Stromal cell of bone marrow (primary cell): ENCODE measurements around the gene KBTBD7.
A peak's percentile ranks its signal among the peaks of the same experiment; 100 is the strongest.
"Not testable (repeated sequence)": the region's sequence is repeated elsewhere in the genome, so short reads cannot be mapped to it uniquely, and the experiment has no call there.

Experiments
- DNase-seq: peaks from one replicate; pipeline ENCODE4 v3.0.0-alpha.2; 2012; ENCODE audit warnings: low read depth

KBTBD7 gene

DNA sequence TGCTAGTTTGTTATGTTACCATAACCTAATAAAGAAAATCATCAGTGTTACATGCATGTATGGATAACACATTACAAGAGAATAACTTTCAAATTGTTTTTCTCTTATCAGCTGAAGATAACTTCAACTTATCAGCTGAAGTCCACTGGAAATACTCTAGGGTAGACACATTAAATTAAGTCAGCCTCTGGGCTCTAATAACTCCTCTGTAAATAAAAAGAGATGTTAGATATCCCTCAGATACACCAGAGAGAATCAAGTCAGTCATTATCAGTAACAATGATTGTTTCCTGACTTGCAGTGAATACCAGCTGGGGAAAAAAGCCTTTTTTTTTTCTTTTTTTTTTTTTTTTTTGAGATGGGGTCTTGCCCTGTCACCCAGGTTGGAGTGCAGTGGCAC, 1.6 kb upstream of the KBTBD7 start:
- no peak for DNase-seq

DNA sequence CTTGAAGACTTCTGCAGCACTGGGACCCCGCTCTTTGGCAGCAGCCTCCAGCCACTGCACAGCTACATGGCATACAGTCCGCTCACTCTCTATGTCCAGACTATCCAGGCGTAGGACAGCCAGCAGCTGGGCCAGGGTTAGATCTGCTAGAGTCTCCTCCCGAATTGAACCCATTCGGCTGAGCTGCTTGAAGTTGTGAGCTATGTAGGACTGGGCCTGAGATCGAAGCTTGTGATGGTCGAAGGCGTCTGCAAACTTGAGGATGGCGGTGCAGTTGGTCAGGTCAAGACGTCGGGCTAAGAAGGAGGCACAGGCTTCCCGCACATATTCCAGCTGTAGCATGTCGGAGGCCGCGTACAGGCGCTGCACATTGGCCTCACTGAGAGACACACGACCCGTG, 900 bp downstream of the KBTBD7 start:
- DNase-seq, result no peak

DNA sequence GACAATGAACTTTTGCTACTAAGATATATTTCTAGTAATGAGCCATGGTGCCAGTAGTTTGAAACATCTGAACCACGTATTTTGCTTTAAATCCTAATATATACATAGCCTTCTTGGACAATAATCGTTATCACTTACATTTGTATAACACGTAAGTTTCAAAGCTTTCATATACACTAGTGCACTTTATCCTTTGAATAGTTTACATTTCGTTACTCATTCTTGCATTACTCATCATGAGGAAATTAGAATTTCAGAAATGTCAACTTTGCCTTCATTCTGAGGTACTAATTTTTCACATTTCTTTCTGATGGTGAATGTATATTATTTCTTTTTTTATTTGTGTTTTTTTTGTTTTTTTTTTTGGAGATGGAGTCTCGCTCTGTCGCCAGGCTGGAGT, 5.8 kb downstream of the KBTBD7 start:
- no peak for DNase-seq

DNA sequence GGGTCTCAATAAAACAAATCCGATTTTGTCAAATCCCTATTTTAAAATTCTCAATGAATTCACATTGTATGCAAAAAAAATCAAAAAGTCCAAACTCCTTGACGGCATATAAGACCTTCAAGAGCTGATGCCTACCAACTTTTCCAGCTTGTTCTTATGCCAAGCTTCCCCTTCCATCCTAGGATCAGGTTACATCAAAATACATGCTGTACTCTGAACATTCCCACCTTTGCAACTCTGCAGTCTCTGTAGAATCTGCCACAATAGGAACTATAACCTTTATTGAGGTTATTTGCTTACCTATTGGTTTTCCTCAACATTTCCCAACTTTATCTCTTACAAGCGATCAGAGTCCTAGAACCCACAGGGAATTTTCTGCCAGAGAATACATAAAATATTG, 7.9 kb downstream of the KBTBD7 start:
- DNase-seq, result no peak

DNA sequence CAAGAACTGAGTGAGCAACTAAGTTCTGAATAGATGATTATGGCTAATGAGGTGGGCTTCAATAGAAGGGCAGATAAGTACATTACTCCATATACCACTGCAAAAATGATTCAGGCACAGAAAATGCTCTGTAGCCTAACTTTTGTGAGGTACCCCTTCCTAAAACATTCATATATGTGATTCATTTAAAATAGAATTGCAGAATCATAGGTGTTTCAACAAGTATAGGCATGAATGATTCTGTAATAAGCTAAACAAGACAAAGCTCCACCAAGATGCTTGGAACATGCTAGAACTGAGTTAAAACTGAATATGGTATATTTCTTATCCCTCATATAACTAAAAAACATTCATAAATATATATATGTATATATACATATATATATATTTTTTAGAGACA, 12.1 kb downstream of the KBTBD7 start:
- no peak for DNase-seq

DNA sequence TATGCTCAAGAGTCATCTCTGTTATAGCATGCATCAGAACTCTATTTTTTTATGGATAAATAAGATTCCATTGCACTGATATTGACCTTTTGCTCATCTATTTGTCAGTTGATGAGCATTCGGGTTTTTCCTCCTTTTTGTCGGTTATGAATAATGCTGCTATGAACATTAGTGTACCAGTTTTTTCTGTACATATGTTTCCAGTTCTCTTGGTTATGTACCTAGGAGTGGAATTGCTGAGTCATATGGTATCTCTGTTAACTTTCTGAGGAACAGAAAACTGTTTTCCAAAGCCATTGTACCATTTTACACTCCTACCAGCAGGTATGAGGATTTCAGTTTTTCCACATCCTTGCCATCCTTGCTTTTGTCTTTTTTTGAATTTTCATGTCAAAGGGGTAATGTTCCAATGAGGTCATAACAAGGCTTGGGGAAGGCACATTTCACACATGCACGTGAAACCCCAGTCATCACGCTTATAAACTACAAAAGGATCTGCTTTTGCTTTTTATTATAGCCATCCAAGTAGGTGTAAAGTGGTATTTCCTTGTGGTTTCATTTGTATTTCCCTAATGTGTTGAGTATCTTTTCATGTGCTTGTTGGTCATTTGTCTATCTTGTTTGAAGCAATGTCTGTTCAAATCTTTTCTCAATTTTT, 14.6 kb downstream of the KBTBD7 start:
- DNase-seq, result peak; percentile 11

DNA sequence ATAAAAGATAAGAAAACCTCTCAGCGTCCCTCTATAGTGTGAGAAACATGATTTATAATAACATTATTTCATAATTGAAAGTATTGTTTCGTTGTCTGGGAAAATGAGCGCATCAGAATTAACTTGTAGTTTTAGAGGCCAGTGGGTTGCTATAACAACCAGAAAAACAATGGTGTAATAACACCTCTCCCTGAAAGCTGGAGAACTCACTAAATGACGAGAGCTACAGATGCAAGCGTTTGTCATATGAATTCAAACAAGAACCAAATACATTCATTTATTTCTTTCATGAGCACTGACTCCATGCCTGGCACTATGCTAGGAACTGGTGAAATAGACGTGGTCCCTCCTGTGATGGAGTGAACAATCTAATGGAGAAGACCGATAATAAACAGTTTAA, 16.3 kb downstream of the KBTBD7 start:
- no peak for DNase-seq

DNA sequence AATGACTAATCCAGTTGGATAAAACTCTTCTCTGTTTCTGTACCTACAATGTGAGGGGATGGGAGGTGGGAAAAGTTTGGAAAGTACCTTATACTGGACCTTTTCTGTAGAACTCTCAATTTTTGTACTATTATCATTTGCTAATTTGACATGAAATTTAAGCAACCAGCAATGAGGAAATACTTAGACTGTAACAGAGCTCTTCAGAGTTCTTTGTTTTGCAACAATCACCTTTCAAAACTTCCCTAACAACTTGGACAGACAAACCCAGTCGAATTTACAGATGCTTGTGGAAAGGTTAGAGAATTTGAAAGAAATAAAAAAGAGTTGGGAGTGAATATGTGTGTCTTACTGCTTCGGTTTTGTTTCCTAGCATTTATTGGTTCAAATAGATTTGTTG, 16.8 kb downstream of the KBTBD7 start:
- DNase-seq, result no peak

DNA sequence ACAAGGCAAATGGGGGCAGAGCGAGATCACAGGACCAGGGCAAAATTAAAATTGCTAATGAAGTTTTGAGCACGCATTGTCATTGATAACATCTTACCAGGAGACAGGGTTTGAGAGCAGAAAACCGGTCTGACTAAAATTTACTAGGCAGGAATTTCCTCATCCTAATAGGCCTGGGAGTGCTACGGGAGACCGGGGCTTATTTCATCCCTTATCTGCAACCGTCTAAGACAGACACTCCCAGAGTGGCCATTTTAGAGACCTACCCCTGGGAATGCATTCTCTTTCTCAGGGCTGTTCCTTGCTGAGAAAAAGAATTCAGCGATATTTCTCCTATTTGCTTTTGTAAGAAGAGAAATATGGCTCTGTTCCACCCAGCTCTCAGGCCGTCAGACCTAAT, 18.8 kb downstream of the KBTBD7 start:
- not testable (repeated sequence) for DNase-seq

DNA sequence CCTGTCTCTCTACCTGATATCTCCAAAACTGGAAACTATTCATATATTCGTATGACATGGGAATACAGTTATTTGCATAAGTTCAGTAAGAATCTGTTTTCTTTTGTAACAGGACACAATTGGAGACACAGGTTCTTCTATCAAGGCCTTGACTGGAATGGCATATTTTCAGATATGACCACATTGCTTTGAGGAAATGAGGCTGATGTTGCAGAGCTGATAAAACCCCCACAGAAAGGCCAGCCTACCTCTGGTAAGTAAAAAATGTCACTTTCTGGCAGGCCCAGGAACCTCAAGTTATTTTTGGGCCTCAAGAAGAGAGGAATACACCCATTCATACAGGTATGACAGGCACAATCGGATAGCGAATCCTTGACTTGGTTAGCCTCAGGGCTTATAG, 32.2 kb downstream of the KBTBD7 start:
- no peak for DNase-seq

DNA sequence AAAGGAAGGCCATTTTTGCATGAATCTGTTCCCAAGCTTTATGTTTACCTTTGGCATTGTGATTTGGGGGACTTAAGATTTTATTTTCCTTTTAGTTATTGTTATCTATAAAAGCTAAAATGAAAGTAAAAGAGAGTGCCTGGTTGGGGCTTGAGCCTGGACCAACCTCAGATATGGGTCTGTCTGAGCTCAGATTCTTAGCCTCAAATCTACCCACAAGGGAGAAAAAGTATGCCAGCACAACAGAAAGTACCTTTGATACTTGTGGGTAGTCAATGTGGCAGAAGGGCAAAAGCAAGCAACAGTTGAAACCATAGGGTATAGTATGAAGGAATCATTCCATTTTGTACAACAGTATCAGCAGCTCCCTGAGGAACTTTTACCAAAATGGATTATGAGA, 35.2 kb downstream of the KBTBD7 start:
- no peak for DNase-seq

DNA sequence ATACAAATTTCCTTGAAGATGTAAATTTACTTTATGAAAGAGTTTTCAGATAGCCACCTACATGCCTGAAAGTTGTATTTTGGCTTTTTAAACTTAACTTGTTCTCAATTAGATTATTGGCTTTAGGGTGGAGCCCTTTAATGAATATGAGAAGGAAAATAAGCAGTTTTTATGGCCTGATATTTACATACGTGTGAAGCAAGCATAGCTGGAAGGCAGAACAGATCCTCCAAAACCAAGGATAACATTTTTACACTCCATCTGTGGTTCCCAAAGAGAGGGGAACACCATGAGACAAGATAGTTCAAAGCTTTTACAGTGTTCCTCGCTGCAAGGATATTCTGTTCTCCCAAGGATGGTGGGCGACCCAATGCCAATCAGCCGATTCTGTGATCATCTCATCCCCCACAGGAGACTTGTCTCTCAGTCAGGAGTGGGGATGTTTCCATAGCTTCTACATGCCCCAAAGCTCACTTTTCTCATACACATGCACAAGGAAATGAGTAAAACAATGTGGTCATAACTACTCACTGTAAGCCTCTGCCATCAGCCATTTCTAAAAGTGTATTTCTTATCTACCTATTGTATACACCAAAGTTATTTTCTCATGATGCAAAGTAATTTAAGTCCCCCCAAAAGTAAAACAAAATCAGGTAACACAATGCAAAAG, 37.2 kb downstream of the KBTBD7 start:
- DNase-seq, result no peak

DNA sequence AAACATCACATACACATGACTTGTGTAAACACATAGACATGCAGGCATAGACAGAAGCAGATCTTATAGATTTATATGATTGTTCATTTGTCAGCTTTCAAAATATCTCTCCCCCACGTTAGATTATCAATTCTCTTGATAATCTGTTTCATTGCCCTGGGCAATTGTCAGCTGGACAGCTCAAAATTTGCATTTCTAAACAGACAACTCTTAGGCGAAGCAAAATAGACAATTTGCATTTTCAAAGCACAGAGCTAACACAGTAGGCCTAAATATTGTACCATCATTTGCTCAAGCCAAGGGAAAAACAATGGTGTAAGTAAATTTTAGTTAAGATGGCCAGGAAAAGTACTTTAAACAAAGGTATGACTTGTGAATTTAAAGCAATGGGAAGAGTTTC, 37.7 kb downstream of the KBTBD7 start:
- DNase-seq, result no peak

DNA sequence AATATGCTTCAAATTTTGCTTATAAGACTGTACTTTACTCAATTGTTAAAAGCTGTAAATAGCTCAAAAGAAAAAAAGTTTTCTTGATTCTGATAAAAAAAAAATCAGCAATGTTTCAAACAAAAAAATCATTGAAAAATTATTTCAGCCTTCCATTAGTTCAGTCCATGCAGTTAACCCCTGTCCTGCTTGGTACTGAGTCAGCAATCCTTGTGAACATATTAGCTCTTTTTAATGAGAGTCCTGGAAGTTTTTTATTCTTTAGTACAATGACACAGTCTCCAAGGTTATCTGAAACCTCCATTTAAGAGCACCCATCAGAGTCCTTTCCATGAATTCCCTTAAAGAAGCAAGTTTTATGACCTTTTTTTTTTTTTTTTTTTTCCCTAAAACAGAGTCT, 40.3 kb downstream of the KBTBD7 start:
- no peak for DNase-seq

DNA sequence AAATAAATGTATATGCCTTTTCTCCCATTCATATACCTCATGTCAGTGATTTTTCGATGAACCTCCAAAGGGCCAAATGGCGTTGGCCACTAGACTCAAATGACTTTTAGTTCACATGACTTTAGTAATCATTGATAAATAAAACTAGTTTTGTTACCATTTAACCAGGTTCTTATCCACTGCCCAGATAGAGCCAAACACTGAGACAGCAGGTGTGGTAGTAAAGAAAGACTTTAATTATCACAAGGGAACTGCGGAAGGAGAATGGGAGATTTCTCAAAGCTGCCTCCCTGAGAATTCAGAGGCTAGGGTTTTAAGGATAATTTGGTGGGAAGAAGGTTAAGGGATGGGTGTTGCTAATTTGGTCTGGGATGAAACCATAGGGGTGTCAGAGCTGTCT, 42.4 kb downstream of the KBTBD7 start:
- no peak for DNase-seq

DNA sequence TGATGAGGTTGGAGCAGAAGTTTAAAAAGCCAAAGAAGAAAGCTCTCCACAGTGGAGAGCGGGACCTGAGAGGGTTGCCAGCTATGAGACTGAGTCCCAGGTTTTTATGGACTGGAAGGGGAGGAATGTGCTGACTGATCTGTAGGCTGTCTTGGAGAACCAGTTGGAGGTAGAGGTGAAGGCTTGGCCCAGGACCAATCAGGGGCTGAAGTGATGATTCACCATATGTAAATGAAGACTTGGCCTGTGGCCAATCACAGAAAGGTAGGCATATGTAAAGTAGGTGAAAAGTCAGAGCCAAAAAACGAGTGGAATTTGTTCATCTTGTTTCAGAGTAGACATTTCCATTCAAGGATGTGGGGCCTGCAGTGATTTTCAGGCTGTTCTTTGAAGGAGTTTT, 44.3 kb downstream of the KBTBD7 start:
- no peak for DNase-seq

DNA sequence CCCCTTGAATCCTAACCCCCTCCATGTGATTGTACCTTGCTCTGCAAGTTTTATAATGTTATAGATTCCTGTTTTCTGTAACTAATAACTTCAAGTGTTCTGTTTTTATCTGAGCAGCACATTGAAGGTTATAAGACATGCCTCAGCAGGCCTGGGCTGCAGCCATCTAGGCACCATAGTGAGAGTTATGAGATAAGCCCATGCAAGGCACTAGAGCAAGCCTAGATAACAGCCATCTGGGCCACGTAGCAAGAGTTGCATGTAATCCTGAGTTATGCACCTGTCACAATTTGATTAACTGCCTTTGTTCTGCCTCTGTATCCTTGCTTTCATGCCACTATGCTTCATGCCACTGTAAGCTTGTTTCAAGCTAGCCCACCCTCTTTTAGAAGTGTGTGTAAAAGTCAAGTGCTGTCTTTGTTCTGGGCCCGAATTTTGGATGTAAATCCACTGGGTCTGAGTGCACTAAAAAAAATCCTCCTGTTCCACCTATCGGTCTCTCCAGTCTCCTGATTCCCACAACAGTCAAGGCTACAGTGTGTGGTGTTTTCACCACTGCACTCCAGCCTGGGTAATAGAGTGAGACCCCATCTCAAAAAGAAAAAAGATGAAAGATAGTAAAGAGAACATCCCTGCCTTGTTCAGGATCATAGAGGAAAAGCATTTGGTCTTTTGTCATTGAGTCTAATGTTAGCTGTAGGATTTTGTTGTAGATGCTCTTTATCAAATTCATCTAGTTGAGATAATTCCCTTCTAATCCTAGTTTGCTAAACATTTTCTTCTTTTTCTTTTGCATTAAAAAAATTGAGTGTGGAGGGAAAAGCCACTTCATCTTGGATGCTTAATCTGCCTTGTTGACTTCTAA, 45.7 kb downstream of the KBTBD7 start:
- DNase-seq, result no peak

DNA sequence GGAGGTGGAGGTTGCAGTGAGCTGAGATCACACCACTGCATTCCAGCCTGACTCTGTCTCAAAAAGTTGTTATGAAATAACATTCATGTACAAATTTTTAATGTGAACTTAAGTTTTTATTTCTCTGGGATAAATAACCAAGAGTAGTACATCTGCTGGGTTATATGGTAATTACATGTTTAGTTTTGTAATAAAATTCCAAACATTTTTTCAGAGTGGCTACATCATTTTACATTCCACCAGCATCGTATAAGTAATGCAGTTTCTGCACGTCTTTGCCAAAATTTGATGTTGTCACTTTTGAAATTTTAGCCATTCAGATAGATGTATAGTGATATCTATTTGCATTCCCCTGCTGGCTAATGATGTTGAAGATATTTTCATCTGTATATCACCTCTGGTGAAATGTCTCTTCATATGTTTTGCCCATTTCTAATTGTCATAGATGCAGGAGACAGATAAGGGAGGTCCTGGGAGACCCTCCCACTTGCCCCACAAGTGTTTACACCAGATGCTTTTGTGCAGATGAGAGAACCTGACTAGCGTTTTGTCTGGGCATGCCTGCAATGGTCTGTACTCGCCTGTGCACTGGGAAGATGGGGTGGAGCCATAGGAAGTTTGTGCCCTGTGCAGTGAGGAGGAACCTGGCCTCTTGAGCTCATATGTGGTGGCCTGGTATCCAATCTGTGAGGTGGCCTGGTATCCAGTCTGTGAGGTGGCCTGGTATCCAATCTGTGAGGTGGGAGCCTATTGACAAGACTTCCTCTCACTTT, 49.0 kb downstream of the KBTBD7 start:
- DNase-seq, result no peak

DNA sequence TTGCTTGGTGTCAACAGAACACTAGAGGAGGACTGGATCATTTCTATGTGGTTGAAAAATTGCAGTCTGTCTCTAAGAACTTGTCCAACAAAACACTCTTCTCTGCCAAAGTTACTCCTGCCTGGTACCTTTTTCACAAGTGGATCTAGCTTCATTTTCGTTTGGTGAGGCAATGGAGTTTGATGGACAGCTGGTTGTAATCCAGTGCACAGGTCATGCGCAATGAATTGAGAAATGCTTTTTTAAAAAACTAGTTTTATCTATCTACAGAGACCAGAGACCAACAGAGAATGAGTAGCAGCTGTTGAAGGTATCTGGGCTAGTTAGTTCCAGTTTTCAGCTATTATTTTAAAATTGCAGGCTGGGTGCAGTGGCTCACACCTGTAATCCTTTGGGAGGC, 49.8 kb downstream of the KBTBD7 start:
- DNase-seq, result no peak
